HepG2 (cell line): ENCODE data around the gene ELMO2.

ENCODE experiments used
- AHR ChIP-seq: IDR thresholded peaks from 2 replicates; pipeline ENCODE4 v1.6.1; 2018; ENCODE audit warnings: missing genetic modification reagents, missing compliant biosample characterization
- CTCF ChIP-seq: sonication (generic); formaldehyde crosslinking; IDR thresholded peaks from 2 replicates; pipeline ENCODE4 v1.5.0; 2020; ENCODE audit warnings: mild to moderate bottlenecking, missing genetic modification reagents, moderate library complexity
- KDM5A ChIP-seq: fragments of 200-600 bp; sonication (generic); IDR thresholded peaks from 2 replicates; pipeline ENCODE4 v1.7.0; 2018; ENCODE audit warnings: antibody characterized with exemption, mild to moderate bottlenecking, low read length, borderline replicate concordance
- MYC ChIP-seq: sonication (generic); formaldehyde crosslinking; IDR thresholded peaks from 2 replicates; pipeline ENCODE4 v1.9.0; 2021; ENCODE audit warnings: missing genetic modification reagents, borderline replicate concordance
- RFXANK ChIP-seq: IDR thresholded peaks from 2 replicates; pipeline ENCODE4 v1.6.1; 2016
- THAP7 ChIP-seq: sonication (generic); formaldehyde crosslinking; IDR thresholded peaks from 2 replicates; pipeline ENCODE4 v1.8.1; 2023; ENCODE audit warnings: mild to moderate bottlenecking, missing genetic modification reagents
- ZBTB42 ChIP-seq: sonication (generic); formaldehyde crosslinking; IDR thresholded peaks from 2 replicates; pipeline ENCODE4 v1.5.0; 2020; ENCODE audit warnings: mild to moderate bottlenecking, missing genetic modification reagents
- ZNF572 ChIP-seq: sonication (generic); formaldehyde crosslinking; IDR thresholded peaks from 2 replicates; pipeline ENCODE4 v1.5.1; 2020; ENCODE audit warnings: mild to moderate bottlenecking, missing genetic modification reagents
- ZSCAN30 ChIP-seq: sonication (generic); formaldehyde crosslinking; IDR thresholded peaks from 2 replicates; pipeline ENCODE4 v1.5.0; 2020; ENCODE audit warnings: mild to moderate bottlenecking, missing genetic modification reagents

GRCh38 chr20:46361381-46361780 is 45.0 kb downstream of the ELMO2 start:
- TF ChIP-seq ZBTB42 (CRISPR knock-in tag), result no peak
- no peak for TF ChIP-seq ZNF572 (CRISPR knock-in tag)
- TF ChIP-seq RFXANK, result no peak
- no peak for TF ChIP-seq THAP7 (CRISPR knock-in tag)
- no peak for TF ChIP-seq AHR (CRISPR knock-in tag)
- TF ChIP-seq KDM5A, result no peak
- no peak for TF ChIP-seq MYC
- no peak for TF ChIP-seq CTCF (CRISPR knock-in tag)
- no peak for TF ChIP-seq ZSCAN30 (CRISPR knock-in tag)
